IMR-90 (cell line): ENCODE data around the gene COL15A1. TPM values are rescaled to one million over a fixed set of nuclear protein-coding genes. Genes with fewer than 3 reads are reported as not detected.

ENCODE experiments used
- ATAC-seq: fragments of 200-7000 bp; cut with Tn5 transposase; 2 replicates; pipeline ENCODE4 v1.9.1; 2020; ENCODE audit warnings: low read depth, mild to moderate bottlenecking, moderate library complexity
- BruUV-seq: library from RNA; stranded (reverse); fragments of 400-500 nt; replicated peaks from 2 replicates; lab custom pipeline; 2021; lab: Mats Ljungman, UMichigan
- CTCF ChIA-PET: fragments of 300-600 bp; formaldehyde crosslinking; extraction: SDS; loops from one replicate; lab custom pipeline; 2021; ENCODE audit warnings: antibody characterized with exemption; lab: Yijun Ruan, JAX
- POLR2A ChIA-PET: fragments of 300-600 bp; sonication (Branson Sonifier 250); formaldehyde crosslinking; loops from one replicate; lab custom pipeline; 2022; ENCODE audit warnings: antibody characterized with exemption; ENCODE audit not compliant: unreplicated experiment; lab: Charles Lee
- DNase-seq: peaks from one replicate; pipeline ENCODE4 v3.0.0; 2013
- H2AFZ ChIP-seq: replicated peaks from 2 replicates; pipeline ENCODE3; 2013; ENCODE audit warnings: low read length, mild to moderate bottlenecking; ENCODE audit not compliant: poor library complexity
- H2AK5ac ChIP-seq: 2 replicates; pipeline ENCODE4 v1.6.1; 2013; ENCODE audit warnings: low read depth, low read length, inconsistent platforms
- H2AK9ac ChIP-seq: replicated peaks from 2 replicates; pipeline ENCODE3; 2013; ENCODE audit warnings: mild to moderate bottlenecking, low read depth, low read length, moderate library complexity; ENCODE audit not compliant: poor library complexity
- H2BK120ac ChIP-seq: 2 replicates; pipeline ENCODE4 v1.6.1; 2013; ENCODE audit warnings: low read depth, low read length, inconsistent platforms
- H2BK15ac ChIP-seq: 3 replicates; pipeline ENCODE4 v1.6.1; 2013; ENCODE audit warnings: low read depth, low read length, inconsistent platforms
- H2BK20ac ChIP-seq: 2 replicates; pipeline ENCODE4 v1.6.1; 2013; ENCODE audit warnings: low read depth, mild to moderate bottlenecking, inconsistent platforms, low read length, moderate library complexity
- H2BK5ac ChIP-seq: 2 replicates; pipeline ENCODE4 v1.6.1; 2013; ENCODE audit warnings: mild to moderate bottlenecking, low read depth, low read length, inconsistent platforms; ENCODE audit not compliant: poor library complexity, severe bottlenecking
- H3K14ac ChIP-seq: replicated peaks from 2 replicates; pipeline ENCODE4 v1.6.1; 2013; ENCODE audit warnings: low read depth, low read length, inconsistent platforms
- H3K18ac ChIP-seq: 2 replicates; pipeline ENCODE4 v1.6.1; 2013; ENCODE audit warnings: low read depth, low read length, control low read depth
- H3K23ac ChIP-seq: 2 replicates; pipeline ENCODE4 v1.6.1; 2013; ENCODE audit warnings: low read depth, low read length, inconsistent platforms
- H3K27ac ChIP-seq: 2 replicates; pipeline ENCODE4 v1.5.1; 2013; ENCODE audit warnings: mild to moderate bottlenecking, control low read depth, low read length; ENCODE audit not compliant: insufficient read depth
- H3K27me3 ChIP-seq: 2 replicates; pipeline ENCODE4 v1.6.1; 2013; ENCODE audit warnings: low read length; ENCODE audit not compliant: control insufficient read depth, insufficient read depth
- H3K36me3 ChIP-seq: 2 replicates; pipeline ENCODE4 v1.6.1; 2013; ENCODE audit warnings: low read length, mixed read lengths; ENCODE audit not compliant: control insufficient read depth, insufficient read depth
- H3K4ac ChIP-seq: 2 replicates; pipeline ENCODE4 v1.6.1; 2013; ENCODE audit warnings: low read depth, low read length, inconsistent platforms
- H3K4me1 ChIP-seq: 2 replicates; pipeline ENCODE4 v1.6.1; 2013; ENCODE audit warnings: low read length, mixed read lengths; ENCODE audit not compliant: control insufficient read depth, insufficient read depth
- H3K4me2 ChIP-seq: 2 replicates; pipeline ENCODE4 v1.6.1; 2013; ENCODE audit warnings: low read depth, mild to moderate bottlenecking, control low read depth, low read length, moderate library complexity
- H3K4me3 ChIP-seq: 2 replicates; pipeline ENCODE4 v1.5.1; 2013; ENCODE audit warnings: low read depth, mild to moderate bottlenecking, control low read depth, low read length, moderate library complexity; ENCODE audit not compliant: insufficient read depth
- H3K56ac ChIP-seq: 2 replicates; pipeline ENCODE4 v1.6.1; 2013; ENCODE audit warnings: low read length, inconsistent platforms; ENCODE audit not compliant: insufficient read depth; ENCODE audit errors: extremely low read depth
- H3K79me1 ChIP-seq, 2 experiments: 2 replicates each; pipeline ENCODE4 v1.6.1; 2013; ENCODE audit warnings: low read length in 2 of 2, inconsistent platforms in 1 of 2, low read depth in 1 of 2
- H3K9ac ChIP-seq: 2 replicates; pipeline ENCODE4 v1.6.1; 2013; ENCODE audit warnings: low read depth, low read length, control low read depth
- H3K9me1 ChIP-seq: 2 replicates; pipeline ENCODE4 v1.6.1; 2013; ENCODE audit warnings: low read length, inconsistent platforms; ENCODE audit not compliant: insufficient read depth
- H3K9me3 ChIP-seq: 2 replicates; pipeline ENCODE4 v1.6.1; 2013; ENCODE audit warnings: low read length; ENCODE audit not compliant: control insufficient read depth, insufficient read depth
- H4K20me1 ChIP-seq: 2 replicates; pipeline ENCODE4 v1.6.1; 2013; ENCODE audit warnings: low read length, inconsistent platforms; ENCODE audit not compliant: insufficient read depth
- H4K5ac ChIP-seq: 2 replicates; pipeline ENCODE4 v1.6.1; 2013; ENCODE audit warnings: mild to moderate bottlenecking, low read depth, low read length, control low read depth
- H4K8ac ChIP-seq, 2 experiments: 2 replicates each; pipeline ENCODE4 v1.6.1; 2013; ENCODE audit warnings: low read depth in 2 of 2, low read length in 2 of 2, control low read depth in 1 of 2, inconsistent platforms in 1 of 2
- H4K91ac ChIP-seq: 2 replicates; pipeline ENCODE4 v1.6.1; 2013; ENCODE audit warnings: low read depth, low read length, inconsistent platforms; ENCODE audit not compliant: insufficient read depth
- BHLHE40 ChIP-seq: fragments of 150-350 bp; IDR thresholded peaks from 2 replicates; pipeline ENCODE4 v1.6.1; 2016; ENCODE audit warnings: mild to moderate bottlenecking, low read depth, low read length
- CEBPB ChIP-seq: IDR thresholded peaks from 2 replicates; pipeline ENCODE4 v1.6.1; 2012; ENCODE audit warnings: low read depth, low read length, improper control_type of control experiment
- CHD1 ChIP-seq: IDR thresholded peaks from 2 replicates; pipeline ENCODE4 v1.6.1; 2012; ENCODE audit warnings: low read depth, low read length, improper control_type of control experiment
- CTCF ChIP-seq: conservative IDR thresholded peaks from 2 replicates; pipeline ENCODE4 v1.5.1; 2012; ENCODE audit warnings: mild to moderate bottlenecking, low read depth, low read length, improper control_type of control experiment
- FOS ChIP-seq: fragments of 150-350 bp; IDR thresholded peaks from 2 replicates; pipeline ENCODE4 v1.6.1; 2016; ENCODE audit warnings: low read depth, low read length
- MAFK ChIP-seq: IDR thresholded peaks from 2 replicates; pipeline ENCODE4 v1.6.1; 2012; ENCODE audit warnings: low read depth, low read length, improper control_type of control experiment
- MAZ ChIP-seq: IDR thresholded peaks from 2 replicates; pipeline ENCODE4 v1.6.1; 2012; ENCODE audit warnings: low read depth, mild to moderate bottlenecking, low read length, improper control_type of control experiment, moderate library complexity, borderline replicate concordance
- NFE2L2 ChIP-seq: fragments of 150-350 bp; IDR thresholded peaks from 2 replicates; pipeline ENCODE4 v1.6.1; 2016; ENCODE audit warnings: low read depth, mild to moderate bottlenecking, low read length
- RAD21 ChIP-seq: IDR thresholded peaks from 2 replicates; pipeline ENCODE4 v1.6.1; 2012; ENCODE audit warnings: low read length, improper control_type of control experiment
- RCOR1 ChIP-seq: IDR thresholded peaks from 2 replicates; pipeline ENCODE4 v1.6.1; 2012; ENCODE audit warnings: mild to moderate bottlenecking, low read length, improper control_type of control experiment; ENCODE audit not compliant: insufficient replicate concordance
- RFX5 ChIP-seq: IDR thresholded peaks from 2 replicates; pipeline ENCODE4 v1.8.0; 2012; ENCODE audit warnings: low read depth, mild to moderate bottlenecking, low read length, moderate library complexity
- SMC3 ChIP-seq: fragments of 150-350 bp; IDR thresholded peaks from 2 replicates; pipeline ENCODE4 v1.6.1; 2016; ENCODE audit warnings: low read depth, mild to moderate bottlenecking, antibody characterized with exemption, low read length, moderate library complexity
- WGBS, 2 experiments: methylation state at CpG; one replicate each; pipeline versions ENCODE4 v1.1.5 to v1.1.7; 2013; ENCODE audit warnings: missing lambda C conversion rate in 2 of 2; ENCODE audit not compliant: insufficient read length in 1 of 2; ENCODE audit errors: extremely low coverage in 2 of 2; 5-methylcytosine and 5-hydroxymethylcytosine counted together
- dilution Hi-C: fragments of 300-500 bp; cut with HindIII; formaldehyde crosslinking; loops from one replicate; pipeline ENCODE4 v1.14.3; 2018; ENCODE audit warnings: low sequenced_read_pairs; ENCODE audit not compliant: unreplicated experiment
- in situ Hi-C: fragments of 300-500 bp; cut with MboI; formaldehyde crosslinking; loops from 3 replicates; pipeline ENCODE4 v1.14.3; 2019; ENCODE audit warnings: low sequenced_read_pairs, inconsistent platforms, mixed read lengths
- intact Hi-C: fragments of 100-400 bp; cut with micrococcal nuclease; formaldehyde crosslinking; loops from 2 replicates; pipeline ENCODE4 v1.10.0; 2022
- polyA plus RNA-seq, 3 experiments: library from polyadenylated mRNA; depleted of rRNA; stranded (reverse); fragments of >200 nt; gene quantifications; 2 replicates each; pipeline ENCODE4 v1.2.3, GENCODE V29; 2012; ENCODE audit warnings: low replicate concordance in 1 of 3
- total RNA-seq: library from RNA; depleted of rRNA; stranded (reverse); fragments of >200 nt; gene quantifications from 2 replicates; pipeline ENCODE4 v1.2.3, GENCODE V29; 2012
- TF ChIP-seq, protein P1 (sequence below): fragments of 150-350 bp; IDR thresholded peaks from 2 replicates; pipeline ENCODE4 v1.6.1; 2016; ENCODE audit warnings: low read depth, mild to moderate bottlenecking, low read length, moderate library complexity, borderline replicate concordance

Gene COL15A1
- total and polyA plus RNA-seq, 2 of the 4 experiments (the other 2 are of a cell fraction) = 2.2 to 3.7 TPM

GRCh38 chr9:99070681-99071080 is 127.0 kb downstream of the COL15A1 start:
- no peak for TF ChIP-seq CEBPB
- TF ChIP-seq, protein P1, sequence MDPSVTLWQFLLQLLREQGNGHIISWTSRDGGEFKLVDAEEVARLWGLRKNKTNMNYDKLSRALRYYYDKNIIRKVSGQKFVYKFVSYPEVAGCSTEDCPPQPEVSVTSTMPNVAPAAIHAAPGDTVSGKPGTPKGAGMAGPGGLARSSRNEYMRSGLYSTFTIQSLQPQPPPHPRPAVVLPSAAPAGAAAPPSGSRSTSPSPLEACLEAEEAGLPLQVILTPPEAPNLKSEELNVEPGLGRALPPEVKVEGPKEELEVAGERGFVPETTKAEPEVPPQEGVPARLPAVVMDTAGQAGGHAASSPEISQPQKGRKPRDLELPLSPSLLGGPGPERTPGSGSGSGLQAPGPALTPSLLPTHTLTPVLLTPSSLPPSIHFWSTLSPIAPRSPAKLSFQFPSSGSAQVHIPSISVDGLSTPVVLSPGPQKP = no peak
- TF ChIP-seq CHD1 = no peak
- no peak for TF ChIP-seq SMC3
- no peak for TF ChIP-seq RCOR1
- TF ChIP-seq MAZ = no peak
- TF ChIP-seq BHLHE40 = no peak
- TF ChIP-seq RFX5 = no peak
- no peak for TF ChIP-seq NFE2L2
- TF ChIP-seq RAD21 = no peak
- no peak for TF ChIP-seq FOS
- no peak for TF ChIP-seq CTCF
- no peak for TF ChIP-seq MAFK
- H2BK20ac ChIP-seq = no peak overlapping the region
- H4K8ac ChIP-seq = peak overlapping the region in 1 of 2 experiments; percentile 67; a peak in 2 of 4 replicates
- no peaks in the 10 kb centered on the region for H3K79me1 ChIP-seq
- peaks cover 30% of the 10 kb centered on the region; the same call in 1 of the 2 replicates for H3K36me3 ChIP-seq
- H3K4me1 ChIP-seq = peaks cover 23% of the 10 kb centered on the region
- H3K27ac ChIP-seq = peak overlapping the region; percentile 51; the same call in 1 of the 2 replicates
- peak overlapping the region; percentile 69 for H4K5ac ChIP-seq
- peak overlapping the region; percentile 40; the same call in 1 of the 2 replicates for H4K91ac ChIP-seq
- intact Hi-C loops = no loop called here
- H2BK120ac ChIP-seq = peak overlapping the region; percentile 40; the same call in 1 of the 2 replicates
- H2AK9ac ChIP-seq = no peak overlapping the region
- peak overlapping the region; percentile 77 for H3K18ac ChIP-seq
- H3K9ac ChIP-seq = no peak overlapping the region
- no peak overlapping the region for H3K56ac ChIP-seq
- H2BK5ac ChIP-seq = peak overlapping the region; percentile 22
- peaks cover 5% of the 10 kb centered on the region; the same call in 1 of the 2 replicates for H4K20me1 ChIP-seq
- H3K27me3 ChIP-seq = no peaks in the 10 kb centered on the region
- peaks cover 17% of the 10 kb centered on the region for H3K9me1 ChIP-seq
- peak overlapping the region; percentile 58 for H3K14ac ChIP-seq
- peak overlapping the region; percentile 86 for H2AK5ac ChIP-seq
- POLR2A ChIA-PET = no interaction called here
- dilution Hi-C loops = no loop called here
- DNase-seq = no peak
- no CpG with 5 or more reads among the region's 6 CpGs for WGBS, 2 experiments
- in situ Hi-C loops = no loop called here
- no peak overlapping the region for H3K4me3 ChIP-seq
- H3K23ac ChIP-seq = 0 out of 2 replicates have a peak overlapping the region, but pooled peaks have one; percentile 37
- BruUV-seq = no TSS peak
- peak overlapping the region; percentile 49; the same call in 1 of the 3 replicates for H2BK15ac ChIP-seq
- CTCF ChIA-PET = interaction anchor here (0.7 kb wide), 1 partner anchor 13 kb away, joined by 3 read pairs; no protein-coding TSS in a partner anchor
- H3K9me3 ChIP-seq = no peaks in the 10 kb centered on the region
- peak overlapping the region; percentile 52 for H3K4ac ChIP-seq
- H3K4me2 ChIP-seq = no peak overlapping the region
- ATAC-seq = no peak
- no peak overlapping the region for H2AFZ ChIP-seq
